Endothelial cell of umbilical vein (primary cell): Measurements from ENCODE around the gene LRRC37B. TPM values are rescaled to one million over a fixed set of nuclear protein-coding genes. Genes with fewer than 3 reads are reported as not detected.

Source experiments
- BruUV-seq: library from RNA; stranded (reverse); fragments of 400-500 nt; replicated peaks from 2 replicates; lab custom pipeline; 2021; lab: Mats Ljungman, UMichigan
- CTCF ChIA-PET: fragments of 300-600, 350-600 bp; sonication (Branson Sonifier 250); formaldehyde crosslinking; loops from one replicate; lab custom pipeline; 2021; ENCODE audit warnings: antibody characterized with exemption, inconsistent platforms; lab: Charles Lee
- POLR2A ChIA-PET: fragments of 300-600, 350-600 bp; sonication (Branson Sonifier 250); formaldehyde crosslinking; loops from one replicate; lab custom pipeline; 2021; ENCODE audit warnings: antibody characterized with exemption, inconsistent platforms; lab: Charles Lee
- DNase-seq: peaks from one replicate; pipeline ENCODE4 v3.0.0-alpha.2; 2011; ENCODE audit warnings: low read depth, low spot score
- FAIRE-seq: peaks from 2 replicates; lab custom pipeline; 2011; peaks lifted over from hg19 to GRCh38; lab: Jason Lieb, UNC
- H2AFZ ChIP-seq: 2 replicates; pipeline ENCODE4 v1.6.0; 2012; ENCODE audit warnings: low read depth, low read length, control low read depth, inconsistent platforms
- H3K27ac ChIP-seq: 2 replicates; pipeline ENCODE4 v1.5.1; 2011; ENCODE audit warnings: low read depth, mild to moderate bottlenecking, control low read depth, low read length, moderate library complexity; ENCODE audit not compliant: insufficient read depth
- H3K27me3 ChIP-seq, 2 experiments: 2 replicates each; pipeline versions ENCODE4 v1.6.0 to v1.6.1; 2011; ENCODE audit warnings: low read length in 2 of 2, mixed read lengths in 1 of 2; ENCODE audit not compliant: control insufficient read depth in 2 of 2, insufficient read depth in 2 of 2
- H3K36me3 ChIP-seq, 2 experiments: 2 replicates in 1 of 2; 3 replicates in 1 of 2; pipeline ENCODE4 v1.5.1; 2011; ENCODE audit warnings: low read length in 2 of 2, mild to moderate bottlenecking in 1 of 2, moderate library complexity in 1 of 2; ENCODE audit not compliant: control insufficient read depth in 2 of 2, insufficient read depth in 2 of 2; ENCODE audit errors: extremely low read depth in 1 of 2
- H3K4me1 ChIP-seq: 3 replicates; pipeline ENCODE4 v1.5.1; 2011; ENCODE audit warnings: mild to moderate bottlenecking, low read length; ENCODE audit not compliant: control insufficient read depth, insufficient read depth; ENCODE audit errors: extremely low read depth
- H3K4me2 ChIP-seq: 2 replicates; pipeline ENCODE4 v1.6.1; 2011; ENCODE audit warnings: low read length, control low read depth, mixed read lengths; ENCODE audit not compliant: insufficient read depth
- H3K4me3 ChIP-seq, 3 experiments: fragments of 200-600 bp in 1 of 3; sonication (generic), shearing (Covaris generic) in 1 of 3; replicated peaks in 1 of 3; 2 replicates each; pipeline ENCODE4 v1.5.1; 2011 to 2016; ENCODE audit warnings: control low read depth in 3 of 3, low read length in 3 of 3, mild to moderate bottlenecking in 2 of 3, inconsistent platforms in 1 of 3, low read depth in 1 of 3, moderate library complexity in 1 of 3; ENCODE audit not compliant: insufficient read depth in 1 of 3
- H3K79me2 ChIP-seq: 2 replicates; pipeline ENCODE4 v1.6.0; 2012; ENCODE audit warnings: low read length, inconsistent platforms; ENCODE audit not compliant: control insufficient read depth, insufficient read depth
- H3K9ac ChIP-seq: replicated peaks from 2 replicates; pipeline ENCODE3; 2011; ENCODE audit warnings: low read length, control low read depth; ENCODE audit not compliant: insufficient read depth; ENCODE audit errors: extremely low read depth
- H3K9me1 ChIP-seq: replicated peaks from 3 replicates; pipeline ENCODE4 v1.6.0; 2011; ENCODE audit warnings: mild to moderate bottlenecking, low read length; ENCODE audit not compliant: control insufficient read depth, insufficient read depth; ENCODE audit errors: extremely low read depth
- H3K9me3 ChIP-seq: replicated peaks from 2 replicates; pipeline ENCODE4 v1.5.1; 2012; ENCODE audit warnings: low read length, inconsistent platforms; ENCODE audit not compliant: control insufficient read depth, insufficient read depth
- H4K20me1 ChIP-seq: replicated peaks from 2 replicates; pipeline ENCODE3; 2011; ENCODE audit warnings: mild to moderate bottlenecking, low read length; ENCODE audit not compliant: control insufficient read depth, insufficient read depth; ENCODE audit errors: extremely low read depth
- FOS ChIP-seq: IDR thresholded peaks from 2 replicates; pipeline ENCODE4 v1.6.1; 2011; ENCODE audit warnings: mild to moderate bottlenecking, low read length, moderate library complexity, borderline replicate concordance; ENCODE audit not compliant: insufficient read depth
- GATA2 ChIP-seq: IDR thresholded peaks from 2 replicates; pipeline ENCODE4 v1.7.0; 2011; ENCODE audit warnings: low read depth, mild to moderate bottlenecking, moderate library complexity, mixed read lengths, low read length; ENCODE audit not compliant: insufficient read length, insufficient read depth
- MYC ChIP-seq: IDR thresholded peaks from one replicate; pipeline ENCODE4 v1.6.1; 2011; ENCODE audit warnings: mild to moderate bottlenecking, low read depth, low read length
- POLR2A ChIP-seq: IDR thresholded peaks from 2 replicates; pipeline ENCODE4 v1.6.1; 2012; ENCODE audit warnings: low read depth, mild to moderate bottlenecking, control low read depth, low read length
- POLR2AphosphoS5 ChIP-seq: IDR thresholded peaks from 2 replicates; pipeline ENCODE4 v1.6.1; 2012; ENCODE audit warnings: low read depth, mild to moderate bottlenecking, control low read depth, low read length, moderate library complexity; ENCODE audit not compliant: insufficient read depth
- dilution Hi-C: fragments of 300-500 bp; cut with MboI; formaldehyde crosslinking; loops from one replicate; pipeline ENCODE4 v1.15.0; 2019; ENCODE audit warnings: low sequenced_read_pairs; ENCODE audit not compliant: extremely low pct_ligation_motif_present
- intact Hi-C: fragments of 100-400 bp; cut with micrococcal nuclease; formaldehyde crosslinking; loops from one replicate; pipeline ENCODE4 v1.10.0; 2022
- polyA plus RNA-seq, 4 experiments: library from polyadenylated mRNA; depleted of rRNA in 3 of 4; stranded (reverse) in 3 of 4; unstranded in 1 of 4; fragments of >200 nt; gene quantifications; 2 replicates each; pipeline versions ENCODE4 v1.2.1 to v1.2.3, GENCODE V29; 2011 to 2012; ENCODE audit warnings: missing spikeins in 1 of 4
- total RNA-seq: library from RNA; stranded (reverse); gene quantifications from 2 replicates; pipeline ENCODE4 v1.2.3, GENCODE V29; 2021
- TF ChIP-seq, protein P1 (sequence below): IDR thresholded peaks from 2 replicates; pipeline ENCODE4 v1.6.1; 2011; ENCODE audit not compliant: insufficient read depth, insufficient read length
- TF ChIP-seq, protein P2 (sequence below), 2 donors: IDR thresholded peaks; 1 replicate in 1 of 2; 2 replicates in 1 of 2; pipeline ENCODE4 v1.5.1; 2011; ENCODE audit warnings: low read length in 2 of 2, mild to moderate bottlenecking in 2 of 2, moderate library complexity in 2 of 2, control low read depth in 1 of 2, inconsistent platforms in 1 of 2, low read depth in 1 of 2; ENCODE audit not compliant: insufficient read depth in 1 of 2; ENCODE audit errors: extremely low read depth in 1 of 2

The LRRC37B gene
- total and polyA plus RNA-seq, 2 donors (not counting 3 experiments of a cell fraction or from before 2014, with no cell fraction given): 12.9 to 22.5 TPM

DNA sequence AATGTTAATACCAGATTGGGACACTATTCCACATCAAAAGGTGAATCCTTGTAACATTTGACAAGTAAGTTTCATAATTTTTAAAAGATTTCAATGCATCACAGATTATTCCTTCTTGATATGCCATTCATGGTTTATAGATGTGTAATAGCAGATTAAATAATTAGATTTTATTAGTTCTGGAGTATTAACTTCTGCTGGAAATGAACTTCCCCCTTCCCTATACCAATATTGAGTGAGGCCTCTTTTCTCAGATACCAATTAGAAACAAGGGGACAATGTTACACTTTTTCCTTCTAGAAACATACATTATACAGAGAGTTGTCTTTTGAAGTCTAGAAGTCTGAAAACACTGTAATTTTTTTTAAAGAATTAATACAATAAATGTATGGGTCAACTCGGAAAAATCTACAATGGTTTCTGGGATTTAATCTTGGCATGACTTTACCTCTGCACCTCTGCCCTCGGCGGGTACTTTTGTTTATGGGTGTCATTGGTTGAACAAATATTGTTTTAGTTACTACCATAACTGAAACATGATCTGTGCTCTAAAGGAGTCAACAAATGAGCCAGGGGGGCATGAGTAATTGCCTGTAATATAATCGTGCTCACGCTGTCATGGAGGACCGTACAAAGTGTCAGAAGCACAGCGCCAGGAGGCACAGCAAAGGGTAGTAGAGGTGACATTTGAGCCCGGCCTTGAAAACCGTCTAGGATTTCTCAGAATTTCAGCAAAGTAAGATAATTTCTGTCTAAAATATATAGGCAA is 8.2 kb downstream of the LRRC37B start:
- Histone ChIP-seq H3K27ac (no peak overlapping the region), H2AFZ (no peak overlapping the region), H3K9ac (no peak overlapping the region), H3K9me3 (no peaks in the 10 kb centered on the region), H3K4me1 (no peaks in the 10 kb centered on the region), H4K20me1 (no peaks in the 10 kb centered on the region), H3K79me2 (peaks cover 4% of the 10 kb centered on the region), H3K36me3 (no peaks in the 10 kb centered on the region), H3K9me1 (no peaks in the 10 kb centered on the region), H3K4me3 (no peak overlapping the region), H3K27me3 (no peaks in the 10 kb centered on the region), H3K4me2 (no peak overlapping the region)
- TF ChIP-seq, protein P1, sequence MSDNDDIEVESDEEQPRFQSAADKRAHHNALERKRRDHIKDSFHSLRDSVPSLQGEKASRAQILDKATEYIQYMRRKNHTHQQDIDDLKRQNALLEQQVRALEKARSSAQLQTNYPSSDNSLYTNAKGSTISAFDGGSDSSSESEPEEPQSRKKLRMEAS: no peak
- TF ChIP-seq, protein P2, sequence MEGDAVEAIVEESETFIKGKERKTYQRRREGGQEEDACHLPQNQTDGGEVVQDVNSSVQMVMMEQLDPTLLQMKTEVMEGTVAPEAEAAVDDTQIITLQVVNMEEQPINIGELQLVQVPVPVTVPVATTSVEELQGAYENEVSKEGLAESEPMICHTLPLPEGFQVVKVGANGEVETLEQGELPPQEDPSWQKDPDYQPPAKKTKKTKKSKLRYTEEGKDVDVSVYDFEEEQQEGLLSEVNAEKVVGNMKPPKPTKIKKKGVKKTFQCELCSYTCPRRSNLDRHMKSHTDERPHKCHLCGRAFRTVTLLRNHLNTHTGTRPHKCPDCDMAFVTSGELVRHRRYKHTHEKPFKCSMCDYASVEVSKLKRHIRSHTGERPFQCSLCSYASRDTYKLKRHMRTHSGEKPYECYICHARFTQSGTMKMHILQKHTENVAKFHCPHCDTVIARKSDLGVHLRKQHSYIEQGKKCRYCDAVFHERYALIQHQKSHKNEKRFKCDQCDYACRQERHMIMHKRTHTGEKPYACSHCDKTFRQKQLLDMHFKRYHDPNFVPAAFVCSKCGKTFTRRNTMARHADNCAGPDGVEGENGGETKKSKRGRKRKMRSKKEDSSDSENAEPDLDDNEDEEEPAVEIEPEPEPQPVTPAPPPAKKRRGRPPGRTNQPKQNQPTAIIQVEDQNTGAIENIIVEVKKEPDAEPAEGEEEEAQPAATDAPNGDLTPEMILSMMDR (IDR thresholded peaks at IDR 0.05; ENCODE audit: extremely low read depth in 1 of 2, insufficient read depth in 1 of 2, low read depth in 1 of 2, low read length in 2 of 2): no peak
- TF ChIP-seq FOS: no peak
- dilution Hi-C loops: no loop called here
- FAIRE-seq (no peak), DNase-seq (no peak)
- ChIA-PET POLR2A (no interaction called here), CTCF (no interaction called here)
- no TSS peak for BruUV-seq
- intact Hi-C loops: no loop called here

DNA sequence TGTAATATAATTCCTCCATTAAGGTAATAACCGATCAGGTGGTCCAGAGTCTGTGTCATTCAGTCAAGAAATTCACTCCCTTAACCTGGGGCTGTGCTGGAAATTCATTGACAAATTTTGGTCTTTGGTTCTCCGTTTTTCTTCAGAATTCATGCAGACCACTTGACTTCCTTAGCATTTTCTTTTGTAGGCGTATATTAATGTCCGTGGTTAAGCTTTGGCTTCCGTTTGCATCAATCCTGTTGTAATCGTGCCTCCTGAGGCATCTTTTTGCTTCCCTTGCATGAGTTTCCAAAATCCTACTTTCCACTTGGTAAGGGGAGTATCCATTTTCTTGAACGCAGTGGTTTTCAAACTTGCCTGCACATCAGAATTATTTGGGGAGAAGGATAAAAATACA is 9.0 kb downstream of the LRRC37B start:
- CTCF ChIA-PET: interaction anchor here (1.6 kb wide), 1 partner anchor 9 kb away, joined by 13 read pairs; the partner anchor contains the start of gene LRRC37B
- TF ChIP-seq GATA2: no peak
- no peak for TF ChIP-seq POLR2A
- no peak for TF ChIP-seq MYC
- TF ChIP-seq POLR2AphosphoS5: no peak
- peaks cover 4% of the 10 kb centered on the region for H3K79me2 ChIP-seq

More for the DNA sequence above, 9.0 kb downstream of the LRRC37B start:
- Histone ChIP-seq H3K4me3 (no peak overlapping the region), H3K36me3 (no peaks in the 10 kb centered on the region), H3K9me3 (no peaks in the 10 kb centered on the region), H3K9me1 (no peaks in the 10 kb centered on the region), H3K4me2 (no peak overlapping the region), H4K20me1 (no peaks in the 10 kb centered on the region), H3K4me1 (no peaks in the 10 kb centered on the region), H3K27me3 (no peaks in the 10 kb centered on the region), H3K9ac (no peak overlapping the region), H2AFZ (no peak overlapping the region), H3K27ac (no peak overlapping the region)
- no peak for FAIRE-seq
- no peak for DNase-seq
- POLR2A ChIA-PET: no interaction called here
- dilution Hi-C loops (no loop called here), intact Hi-C loops (no loop called here)
- no TSS peak for BruUV-seq
